DOHH2 (cell line): ENCODE results near the gene H1-8.

Experiments used
- H3F3A ChIP-seq: fragments of 200-600 bp; sonication (generic), shearing (Covaris generic); 2 replicates; pipeline ENCODE4 v1.6.0; 2016; ENCODE audit warnings: antibody characterized with exemption, mild to moderate bottlenecking; ENCODE audit not compliant: control insufficient read depth, insufficient read depth
- H3K27ac ChIP-seq: fragments of 200-600 bp; sonication (generic); 2 replicates; pipeline ENCODE4 v1.5.1; 2014; ENCODE audit warnings: low read depth, mild to moderate bottlenecking, low read length, moderate library complexity
- H3K27me3 ChIP-seq: fragments of 200-600 bp; sonication (generic); 2 replicates; pipeline ENCODE4 v1.6.1; 2014; ENCODE audit warnings: mild to moderate bottlenecking, low read length, mixed read lengths; ENCODE audit not compliant: control insufficient read depth
- H3K36me3 ChIP-seq: fragments of 200-600 bp; sonication (generic); 2 replicates; pipeline ENCODE4 v1.6.1; 2014; ENCODE audit warnings: mild to moderate bottlenecking, low read length, moderate library complexity, mixed read lengths; ENCODE audit not compliant: control insufficient read depth
- H3K4me1 ChIP-seq: fragments of 200-600 bp; sonication (generic); 2 replicates; pipeline ENCODE4 v1.6.1; 2014; ENCODE audit warnings: mild to moderate bottlenecking, low read length, mixed read lengths; ENCODE audit not compliant: control insufficient read depth
- H3K4me2 ChIP-seq: fragments of 200-600 bp; sonication (generic); 2 replicates; pipeline ENCODE4 v1.6.0; 2014; ENCODE audit warnings: mild to moderate bottlenecking, low read length, moderate library complexity
- H3K4me3 ChIP-seq: fragments of 200-600 bp; sonication (generic); 2 replicates; pipeline ENCODE4 v1.5.1; 2014; ENCODE audit warnings: mild to moderate bottlenecking, low read length, mixed read lengths
- H3K79me2 ChIP-seq: fragments of 200-600 bp; sonication (generic); 2 replicates; pipeline ENCODE4 v1.6.1; 2014; ENCODE audit warnings: mild to moderate bottlenecking, low read length, mixed read lengths; ENCODE audit not compliant: control insufficient read depth
- H3K9me2 ChIP-seq: fragments of 200-600 bp; sonication (generic); replicated peaks from 2 replicates; pipeline ENCODE4 v1.6.1; 2014; ENCODE audit warnings: mild to moderate bottlenecking, low read length, mixed read lengths; ENCODE audit not compliant: control insufficient read depth
- H3K9me3 ChIP-seq: fragments of 200-600 bp; sonication (generic); 2 replicates; pipeline ENCODE4 v1.6.1; 2014; ENCODE audit warnings: antibody characterized with exemption, low read length, mixed read lengths; ENCODE audit not compliant: control insufficient read depth, insufficient read depth
- H4K20me1 ChIP-seq: fragments of 200-600 bp; sonication (generic); 2 replicates; pipeline ENCODE4 v1.6.0; 2014; ENCODE audit warnings: low read depth, mild to moderate bottlenecking, antibody characterized with exemption, low read length, moderate library complexity; ENCODE audit not compliant: control insufficient read depth, insufficient read depth
- EZH2phosphoT487 ChIP-seq: fragments of 200-600 bp; sonication (generic); IDR thresholded peaks from 2 replicates; pipeline ENCODE4 v1.6.1; 2017; ENCODE audit warnings: borderline replicate concordance, mild to moderate bottlenecking, antibody characterized with exemption, low read length, moderate library complexity, mixed read lengths
- TF ChIP-seq, protein P1 (sequence below): fragments of 200-600 bp; sonication (generic); IDR thresholded peaks from one replicate; pipeline ENCODE4 v1.5.1; 2014; ENCODE audit warnings: antibody characterized with exemption, mild to moderate bottlenecking, low read depth, low read length; ENCODE audit not compliant: poor library complexity, severe bottlenecking

Gene H1-8

DNA sequence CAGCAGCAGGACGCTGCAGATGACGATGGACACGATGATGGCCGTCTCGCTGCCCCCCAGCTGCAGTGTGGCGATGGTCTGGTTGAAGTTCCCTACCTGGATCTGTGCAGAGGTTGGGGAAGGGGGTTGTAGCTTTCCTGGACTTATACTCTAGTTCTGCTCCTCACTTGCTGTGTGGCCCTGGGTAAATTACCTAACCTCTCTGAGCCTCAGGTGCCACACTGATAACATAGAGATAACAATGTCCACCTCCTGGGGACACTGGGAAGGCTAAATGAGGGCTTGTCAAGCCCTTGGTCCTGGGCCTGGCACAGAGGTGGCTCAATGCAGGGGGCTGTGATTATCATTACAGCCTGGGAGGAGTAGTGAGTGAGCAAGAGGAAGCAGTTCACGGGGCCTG is 26.9 kb downstream of the H1-8 start:
- Histone ChIP-seq H3K9me3 (no peaks in the 10 kb centered on the region), H3K4me3 (no peak overlapping the region), H3F3A (no peaks in the 10 kb centered on the region), H3K27me3 (no peaks in the 10 kb centered on the region), H3K36me3 (no peaks in the 10 kb centered on the region), H4K20me1 (no peaks in the 10 kb centered on the region), H3K9me2 (no peaks in the 10 kb centered on the region), H3K4me2 (no peak overlapping the region), H3K79me2 (no peaks in the 10 kb centered on the region), H3K4me1 (peaks cover 11% of the 10 kb centered on the region; the same call in 1 of the 2 replicates), H3K27ac (no peak overlapping the region)
- TF ChIP-seq EZH2phosphoT487, result no peak
- TF ChIP-seq, protein P1, sequence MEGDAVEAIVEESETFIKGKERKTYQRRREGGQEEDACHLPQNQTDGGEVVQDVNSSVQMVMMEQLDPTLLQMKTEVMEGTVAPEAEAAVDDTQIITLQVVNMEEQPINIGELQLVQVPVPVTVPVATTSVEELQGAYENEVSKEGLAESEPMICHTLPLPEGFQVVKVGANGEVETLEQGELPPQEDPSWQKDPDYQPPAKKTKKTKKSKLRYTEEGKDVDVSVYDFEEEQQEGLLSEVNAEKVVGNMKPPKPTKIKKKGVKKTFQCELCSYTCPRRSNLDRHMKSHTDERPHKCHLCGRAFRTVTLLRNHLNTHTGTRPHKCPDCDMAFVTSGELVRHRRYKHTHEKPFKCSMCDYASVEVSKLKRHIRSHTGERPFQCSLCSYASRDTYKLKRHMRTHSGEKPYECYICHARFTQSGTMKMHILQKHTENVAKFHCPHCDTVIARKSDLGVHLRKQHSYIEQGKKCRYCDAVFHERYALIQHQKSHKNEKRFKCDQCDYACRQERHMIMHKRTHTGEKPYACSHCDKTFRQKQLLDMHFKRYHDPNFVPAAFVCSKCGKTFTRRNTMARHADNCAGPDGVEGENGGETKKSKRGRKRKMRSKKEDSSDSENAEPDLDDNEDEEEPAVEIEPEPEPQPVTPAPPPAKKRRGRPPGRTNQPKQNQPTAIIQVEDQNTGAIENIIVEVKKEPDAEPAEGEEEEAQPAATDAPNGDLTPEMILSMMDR, result no peak

DNA sequence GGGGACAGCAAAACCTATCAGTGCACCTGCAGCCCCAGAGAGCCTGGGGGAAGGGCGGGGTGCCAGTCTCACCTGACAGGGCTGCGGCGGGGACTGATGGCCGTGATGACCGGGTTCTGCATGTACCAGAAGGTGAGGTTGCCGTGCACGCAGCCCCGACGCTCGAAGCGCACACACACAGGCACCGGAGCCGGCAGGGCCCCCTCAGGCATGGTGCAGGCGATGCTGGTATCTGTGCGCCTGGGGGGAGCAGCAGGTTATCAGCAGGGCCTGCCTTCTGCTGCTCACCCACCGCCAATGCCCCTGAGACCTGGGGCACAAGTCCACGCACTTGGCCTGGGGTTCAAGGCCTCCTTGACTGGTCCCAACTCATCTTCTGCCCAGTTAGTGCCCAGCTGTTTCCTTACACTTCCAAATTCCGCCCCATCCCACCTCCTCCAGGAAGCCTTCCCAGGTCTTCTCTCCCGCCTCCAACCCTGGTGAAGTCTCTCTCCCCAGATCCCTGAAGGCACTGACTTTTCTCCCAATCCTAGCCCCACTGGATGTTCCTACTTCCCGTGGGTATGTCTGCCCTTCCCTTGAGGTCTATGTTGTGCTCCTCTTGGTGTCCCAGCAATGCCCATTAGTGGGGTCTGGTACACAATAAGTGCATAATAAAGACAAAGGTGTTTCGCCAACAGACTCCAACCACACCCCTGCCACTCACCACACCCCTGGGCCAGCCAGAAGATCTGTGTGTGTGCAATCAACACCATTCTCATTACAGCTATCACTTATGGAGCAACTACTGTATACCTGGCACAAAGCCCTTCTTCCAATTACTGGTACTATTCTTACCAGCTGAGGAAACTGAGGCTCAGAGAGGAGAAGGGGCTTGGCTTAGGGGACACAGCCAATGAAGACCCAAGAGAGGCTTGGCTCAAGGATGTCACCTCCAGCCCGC is 28.9 kb downstream of the H1-8 start:
- TF ChIP-seq EZH2phosphoT487, result no peak
- TF ChIP-seq, protein P1, result no peak
- Histone ChIP-seq H3K9me2 (no peaks in the 10 kb centered on the region), H3K4me1 (peaks cover 32% of the 10 kb centered on the region)

DNA sequence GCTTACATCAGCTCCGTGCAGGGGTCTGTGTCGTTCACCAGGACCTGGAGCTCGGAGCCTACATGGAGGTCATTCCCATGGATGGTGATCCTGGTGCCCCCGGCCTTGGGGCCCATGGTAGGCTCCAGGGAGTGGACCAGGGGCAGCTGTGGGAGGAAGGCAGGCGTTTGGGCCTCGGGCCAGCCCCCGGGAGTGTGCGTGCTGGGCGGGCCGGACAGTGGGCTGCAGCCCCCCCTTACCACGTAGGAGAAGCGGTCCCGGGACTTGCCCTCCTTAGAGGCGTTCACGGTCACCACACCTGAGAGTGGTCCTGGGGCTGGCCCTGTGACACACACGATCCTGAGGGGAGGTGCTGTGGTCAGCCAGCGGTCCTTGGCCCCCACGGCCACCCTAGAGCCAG is 29.6 kb downstream of the H1-8 start:
- Histone ChIP-seq H3K27me3 (no peaks in the 10 kb centered on the region), H3K4me1 (peaks cover 39% of the 10 kb centered on the region), H3K27ac (no peak overlapping the region), H3K79me2 (no peaks in the 10 kb centered on the region), H3K4me3 (no peak overlapping the region), H3K36me3 (no peaks in the 10 kb centered on the region), H3K4me2 (no peak overlapping the region), H3K9me2 (no peaks in the 10 kb centered on the region), H3K9me3 (no peaks in the 10 kb centered on the region), H4K20me1 (no peaks in the 10 kb centered on the region), H3F3A (0 out of 2 replicates have a peak, but pooled peaks cover 3% of the 10 kb centered on the region)
- TF ChIP-seq EZH2phosphoT487, result no peak
- TF ChIP-seq, protein P1, result no peak

More for the DNA sequence above, 28.9 kb downstream of the H1-8 start:
- Histone ChIP-seq H3K9me3 (no peaks in the 10 kb centered on the region), H3K79me2 (no peaks in the 10 kb centered on the region), H3K27ac (no peak overlapping the region), H4K20me1 (no peaks in the 10 kb centered on the region), H3K4me2 (no peak overlapping the region), H3F3A (0 out of 2 replicates have a peak, but pooled peaks cover 3% of the 10 kb centered on the region), H3K4me3 (no peak overlapping the region), H3K27me3 (no peaks in the 10 kb centered on the region), H3K36me3 (no peaks in the 10 kb centered on the region)
